Esophagus squamous epithelium (tissue), 5 donors: ENCODE data around the gene ADAM10. TPM values are rescaled to one million over a fixed set of nuclear protein-coding genes. Genes with fewer than 3 reads are reported as not detected.

Experiments
- DNase-seq: peaks from one replicate; lab custom pipeline; 2025; lab: John Stamatoyannopoulos, UW
- H3K27ac ChIP-seq, 4 donors: fragments of 200-600 bp; sonication (generic); one replicate each; pipeline ENCODE4 v1.5.1; 2016 to 2019; ENCODE audit warnings: mild to moderate bottlenecking in 1 of 4
- H3K27me3 ChIP-seq, 4 donors: fragments of 200-600 bp; sonication (generic); 1 replicate in 3 of 4; 2 replicates in 1 of 4; pipeline versions ENCODE4 v1.5.1 to v1.6.0; 2017 to 2021; ENCODE audit warnings: antibody characterized with exemption in 1 of 4
- H3K36me3 ChIP-seq, 3 donors: fragments of 200-600 bp; sonication (generic); one replicate each; pipeline ENCODE4 v1.5.1; 2016 to 2019
- H3K4me1 ChIP-seq, 3 donors: fragments of 200-600 bp; sonication (generic); one replicate each; pipeline ENCODE4 v1.5.1; 2017 to 2019
- H3K4me3 ChIP-seq, 4 donors: fragments of 200-600 bp; sonication (generic); 1 replicate in 3 of 4; 2 replicates in 1 of 4; pipeline ENCODE4 v1.5.1; 2016 to 2019; ENCODE audit warnings: mild to moderate bottlenecking in 2 of 4, moderate library complexity in 1 of 4
- H3K9me3 ChIP-seq, 3 donors: fragments of 200-600 bp; sonication (generic); one replicate each; pipeline ENCODE4 v1.5.1; 2016 to 2019
- CTCF ChIP-seq, 6 experiments: fragments of 450-650 bp in 4 of 6; fragments of 200-600 bp in 2 of 6; sonication (generic) in 2 of 6; IDR thresholded peaks; one replicate each; pipeline ENCODE4 v1.5.1; 2016 to 2019; ENCODE audit warnings: antibody characterized with exemption in 6 of 6, mild to moderate bottlenecking in 4 of 6, moderate library complexity in 4 of 6
- POLR2A ChIP-seq, 4 donors: fragments of 450-650 bp; IDR thresholded peaks; one replicate each; pipeline ENCODE4 v1.6.1; 2017; ENCODE audit warnings: antibody characterized with exemption in 4 of 4, mild to moderate bottlenecking in 4 of 4, moderate library complexity in 3 of 4
- WGBS, 2 donors: methylation state at CpG; one replicate each; pipeline ENCODE4 v1.1.5; 2018; 5-methylcytosine and 5-hydroxymethylcytosine counted together
- intact Hi-C: fragments of 100-400 bp; cut with DNase I; formaldehyde crosslinking; loops from one replicate; pipeline ENCODE4 v1.15.0; 2022
- total RNA-seq, 4 donors: library from RNA; depleted of rRNA; stranded (reverse); fragments of >200 nt; gene quantifications; one replicate each; pipeline ENCODE4 v1.1.0, GENCODE V29; 2016
- donor health status: DM: yes; HTN: yes; CAD: no.

The ADAM10 gene
- total RNA-seq, 4 donors from 2014 or later = 34.3 to 61.3 (median 52.8) TPM

GRCh38 chr15:58705105-58705504 is 44.4 kb downstream of the ADAM10 start:
- intact Hi-C loops = no loop called here
- DNase-seq = no peak
- H3K4me3 ChIP-seq = no peak overlapping the region
- peaks cover 0 to 32% (median 0%) of the 10 kb centered on the region in 3 donors for H3K36me3 ChIP-seq
- 86 to 97% methylated on average over 2 of the region's 2 CpGs for WGBS, 2 donors
- H3K27me3 ChIP-seq = no peaks in the 10 kb centered on the region
- TF ChIP-seq POLR2A (IDR thresholded peaks at IDR 0.05) (no peak), CTCF (IDR thresholded peaks at IDR 0.05) (no peak)
- H3K4me1 ChIP-seq = no peaks in the 10 kb centered on the region
- no peaks in the 10 kb centered on the region for H3K9me3 ChIP-seq
- H3K27ac ChIP-seq = no peak overlapping the region

- H3K4me3 ChIP-seq = no peak overlapping the region
- 83 to 90% methylated on average over 4 of the region's 4 CpGs for WGBS, 2 donors
- no peaks in the 10 kb centered on the region for H3K27me3 ChIP-seq
- H3K9me3 ChIP-seq = peaks cover 0 to 8% (median 0%) of the 10 kb centered on the region in 3 donors
- no peaks in the 10 kb centered on the region for H3K4me1 ChIP-seq
- no peak for DNase-seq
- H3K36me3 ChIP-seq = peaks cover 0 to 35% (median 0%) of the 10 kb centered on the region in 3 donors
- no peak overlapping the region for H3K27ac ChIP-seq
- intact Hi-C loops = no loop called here
- TF ChIP-seq CTCF (IDR thresholded peaks at IDR 0.05) = no peak
- no peak for TF ChIP-seq POLR2A (IDR thresholded peaks at IDR 0.05)
These were observed 45.2 kb downstream of the ADAM10 start for GRCh38 chr15:58704155-58704865.

GRCh38 chr15:58703610-58704009 is 45.9 kb downstream of the ADAM10 start:
- no peak for DNase-seq
- Histone ChIP-seq H3K9me3 (peaks cover 0 to 13% (median 7%) of the 10 kb centered on the region in 3 donors), H3K4me1 (no peaks in the 10 kb centered on the region), H3K36me3 (peaks cover 0 to 42% (median 0%) of the 10 kb centered on the region in 3 donors), H3K4me3 (no peak overlapping the region), H3K27me3 (no peaks in the 10 kb centered on the region), H3K27ac (no peak overlapping the region)
- TF ChIP-seq POLR2A (IDR thresholded peaks at IDR 0.05) (no peak), CTCF (IDR thresholded peaks at IDR 0.05) (no peak)
- intact Hi-C loops = no loop called here
- 56 to 72% methylated on average over 2 to 4 of the region's 4 CpGs for WGBS, 2 donors

GRCh38 chr15:58702233-58702632 is 47.3 kb downstream of the ADAM10 start:
- Histone ChIP-seq H3K36me3 (peaks cover 0 to 30% (median 0%) of the 10 kb centered on the region in 3 donors), H3K9me3 (peaks cover 0 to 17% (median 7%) of the 10 kb centered on the region in 3 donors), H3K4me1 (no peaks in the 10 kb centered on the region), H3K27me3 (no peaks in the 10 kb centered on the region), H3K27ac (no peak overlapping the region), H3K4me3 (no peak overlapping the region)
- TF ChIP-seq POLR2A (IDR thresholded peaks at IDR 0.05) (no peak), CTCF (IDR thresholded peaks at IDR 0.05) (no peak)
- intact Hi-C loops = no loop called here
- DNase-seq = no peak
- 76 to 88% methylated on average over 2 of the region's 2 CpGs for WGBS, 2 donors

- 87 to 93% methylated on average over 4 of the region's 4 CpGs for WGBS, 2 donors
- Histone ChIP-seq H3K27me3 (no peaks in the 10 kb centered on the region), H3K4me1 (no peaks in the 10 kb centered on the region), H3K9me3 (peaks cover 0 to 17% (median 7%) of the 10 kb centered on the region in 3 donors), H3K36me3 (peaks cover 0 to 32% (median 0%) of the 10 kb centered on the region in 3 donors), H3K27ac (no peak overlapping the region), H3K4me3 (no peak overlapping the region)
- intact Hi-C loops = no loop called here
- DNase-seq = no peak
- TF ChIP-seq CTCF (IDR thresholded peaks at IDR 0.05) (no peak), POLR2A (IDR thresholded peaks at IDR 0.05) (no peak)
These were observed 48.1 kb downstream of the ADAM10 start for GRCh38 chr15:58701376-58701775.
